Measurements from ENCODE around the gene TBC1D19. TPM values are rescaled to one million over a fixed set of nuclear protein-coding genes. Genes with fewer than 3 reads are reported as not detected.

TBC1D19 gene
- total RNA-seq, 1 experiment from 2014 or later: 2.2 TPM

DNA sequence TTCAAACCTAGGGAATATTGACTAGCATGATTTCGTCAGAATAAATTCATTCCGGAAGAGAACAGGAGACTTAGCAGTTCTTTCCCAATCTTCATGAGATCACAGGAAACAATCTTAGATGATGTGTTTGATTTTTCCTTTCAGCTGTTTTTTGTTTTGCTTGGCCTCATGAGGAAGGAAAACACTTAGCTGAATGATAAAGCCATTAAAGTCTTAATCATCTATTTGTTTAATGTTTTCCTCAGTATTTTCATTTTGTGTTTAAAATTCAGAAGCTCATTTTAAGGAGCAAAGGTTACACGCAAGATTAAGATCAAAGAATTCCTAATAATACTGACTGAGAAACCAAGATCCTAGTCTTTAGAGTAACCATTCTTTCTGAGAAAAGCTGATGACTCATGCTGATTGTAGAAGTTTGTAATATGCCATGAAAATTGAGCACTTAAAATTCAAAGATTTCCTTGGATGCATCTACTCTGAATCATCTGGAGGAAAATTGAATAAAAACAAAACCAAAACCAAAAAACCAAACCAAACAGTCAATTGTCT is 15.4 kb upstream of the TBC1D19 start:
- H3K36me3 ChIP-seq (ENCODE audit: control insufficient read depth, insufficient read depth, low read length): no peaks in the 10 kb centered on the region
- no TSS peak for BruUV-seq (replicated peaks)
- ChIA-PET CTCF (no interaction called here), POLR2A (no interaction called here)
- no peak overlapping the region for H3K27ac ChIP-seq (ENCODE audit: low read length)
- H3K27me3 ChIP-seq (ENCODE audit: control insufficient read depth, insufficient read depth, low read length): no peaks in the 10 kb centered on the region
- TF ChIP-seq POLR2AphosphoS5 (IDR thresholded peaks at IDR 0.05; ENCODE audit: low read depth, low read length) (no peak), TCF7L2 (IDR thresholded peaks at IDR 0.05; ENCODE audit: low read depth, low read length) (peak; percentile 34; the same call in 1 of the 2 replicates)
- TF ChIP-seq, protein P1, sequence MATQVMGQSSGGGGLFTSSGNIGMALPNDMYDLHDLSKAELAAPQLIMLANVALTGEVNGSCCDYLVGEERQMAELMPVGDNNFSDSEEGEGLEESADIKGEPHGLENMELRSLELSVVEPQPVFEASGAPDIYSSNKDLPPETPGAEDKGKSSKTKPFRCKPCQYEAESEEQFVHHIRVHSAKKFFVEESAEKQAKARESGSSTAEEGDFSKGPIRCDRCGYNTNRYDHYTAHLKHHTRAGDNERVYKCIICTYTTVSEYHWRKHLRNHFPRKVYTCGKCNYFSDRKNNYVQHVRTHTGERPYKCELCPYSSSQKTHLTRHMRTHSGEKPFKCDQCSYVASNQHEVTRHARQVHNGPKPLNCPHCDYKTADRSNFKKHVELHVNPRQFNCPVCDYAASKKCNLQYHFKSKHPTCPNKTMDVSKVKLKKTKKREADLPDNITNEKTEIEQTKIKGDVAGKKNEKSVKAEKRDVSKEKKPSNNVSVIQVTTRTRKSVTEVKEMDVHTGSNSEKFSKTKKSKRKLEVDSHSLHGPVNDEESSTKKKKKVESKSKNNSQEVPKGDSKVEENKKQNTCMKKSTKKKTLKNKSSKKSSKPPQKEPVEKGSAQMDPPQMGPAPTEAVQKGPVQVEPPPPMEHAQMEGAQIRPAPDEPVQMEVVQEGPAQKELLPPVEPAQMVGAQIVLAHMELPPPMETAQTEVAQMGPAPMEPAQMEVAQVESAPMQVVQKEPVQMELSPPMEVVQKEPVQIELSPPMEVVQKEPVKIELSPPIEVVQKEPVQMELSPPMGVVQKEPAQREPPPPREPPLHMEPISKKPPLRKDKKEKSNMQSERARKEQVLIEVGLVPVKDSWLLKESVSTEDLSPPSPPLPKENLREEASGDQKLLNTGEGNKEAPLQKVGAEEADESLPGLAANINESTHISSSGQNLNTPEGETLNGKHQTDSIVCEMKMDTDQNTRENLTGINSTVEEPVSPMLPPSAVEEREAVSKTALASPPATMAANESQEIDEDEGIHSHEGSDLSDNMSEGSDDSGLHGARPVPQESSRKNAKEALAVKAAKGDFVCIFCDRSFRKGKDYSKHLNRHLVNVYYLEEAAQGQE (IDR thresholded peaks at IDR 0.05; ENCODE audit: insufficient read depth in 1 of 2, low read depth in 2 of 2, low read length in 1 of 2): no peak
- TF ChIP-seq, protein P2, sequence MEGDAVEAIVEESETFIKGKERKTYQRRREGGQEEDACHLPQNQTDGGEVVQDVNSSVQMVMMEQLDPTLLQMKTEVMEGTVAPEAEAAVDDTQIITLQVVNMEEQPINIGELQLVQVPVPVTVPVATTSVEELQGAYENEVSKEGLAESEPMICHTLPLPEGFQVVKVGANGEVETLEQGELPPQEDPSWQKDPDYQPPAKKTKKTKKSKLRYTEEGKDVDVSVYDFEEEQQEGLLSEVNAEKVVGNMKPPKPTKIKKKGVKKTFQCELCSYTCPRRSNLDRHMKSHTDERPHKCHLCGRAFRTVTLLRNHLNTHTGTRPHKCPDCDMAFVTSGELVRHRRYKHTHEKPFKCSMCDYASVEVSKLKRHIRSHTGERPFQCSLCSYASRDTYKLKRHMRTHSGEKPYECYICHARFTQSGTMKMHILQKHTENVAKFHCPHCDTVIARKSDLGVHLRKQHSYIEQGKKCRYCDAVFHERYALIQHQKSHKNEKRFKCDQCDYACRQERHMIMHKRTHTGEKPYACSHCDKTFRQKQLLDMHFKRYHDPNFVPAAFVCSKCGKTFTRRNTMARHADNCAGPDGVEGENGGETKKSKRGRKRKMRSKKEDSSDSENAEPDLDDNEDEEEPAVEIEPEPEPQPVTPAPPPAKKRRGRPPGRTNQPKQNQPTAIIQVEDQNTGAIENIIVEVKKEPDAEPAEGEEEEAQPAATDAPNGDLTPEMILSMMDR (IDR thresholded peaks at IDR 0.05): no peak
- DNase-seq (ENCODE audit: low read depth, low spot score): peak; percentile 47
- peak; percentile 76 for ATAC-seq
- no peaks in the 10 kb centered on the region for H3K4me1 ChIP-seq (ENCODE audit: control insufficient read depth, insufficient read depth, low read length)
- in situ Hi-C loops (cut with HindIII; ENCODE audit: low pct_unique_long_range_greater_than_20kb, low sequenced_read_pairs) (no loop called here), intact Hi-C loops (cut with micrococcal nuclease; ENCODE audit: unreplicated experiment) (no loop called here)
- H3K4me3 ChIP-seq (ENCODE audit: low read depth in 2 of 2, low read length in 2 of 2): no peak overlapping the region
- no peaks in the 10 kb centered on the region for H3K9me3 ChIP-seq (ENCODE audit: control insufficient read depth, insufficient read depth, low read depth, low read length)

DNA sequence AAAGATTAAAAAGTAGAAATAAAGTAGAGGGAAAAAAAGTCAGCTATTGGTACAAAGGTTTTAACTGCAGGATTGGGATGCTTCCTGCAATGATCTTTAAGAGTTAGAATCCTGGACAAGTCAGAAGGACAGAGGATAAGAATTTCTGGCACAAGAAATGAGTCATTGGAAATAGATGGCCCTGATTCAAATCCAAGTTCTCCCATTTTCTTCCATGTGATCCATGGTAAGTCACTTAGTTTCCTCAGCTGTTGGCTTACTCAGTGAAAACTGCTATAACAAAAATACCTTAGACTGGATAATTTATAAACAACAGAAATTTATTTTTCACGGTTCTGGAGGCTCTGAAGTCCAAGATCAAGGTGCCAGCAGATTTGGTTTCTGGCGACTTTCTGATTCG is 13.3 kb upstream of the TBC1D19 start:
- CTCF ChIA-PET: no interaction called here
- H3K9me3 ChIP-seq (ENCODE audit: control insufficient read depth, insufficient read depth, low read depth, low read length): no peaks in the 10 kb centered on the region
- in situ Hi-C loops (cut with HindIII; ENCODE audit: low pct_unique_long_range_greater_than_20kb, low sequenced_read_pairs): no loop called here
- ATAC-seq (no peak), DNase-seq (ENCODE audit: low read depth, low spot score) (no peak)
- no peaks in the 10 kb centered on the region for H3K27me3 ChIP-seq (ENCODE audit: control insufficient read depth, insufficient read depth, low read length)
- no peaks in the 10 kb centered on the region for H3K36me3 ChIP-seq (ENCODE audit: control insufficient read depth, insufficient read depth, low read length)
- intact Hi-C loops (cut with micrococcal nuclease; ENCODE audit: unreplicated experiment): no loop called here
- H3K4me1 ChIP-seq (ENCODE audit: control insufficient read depth, insufficient read depth, low read length): no peaks in the 10 kb centered on the region
- POLR2A ChIA-PET: no interaction called here
- H3K27ac ChIP-seq (ENCODE audit: low read length): no peak overlapping the region
- H3K4me3 ChIP-seq (ENCODE audit: low read depth in 2 of 2, low read length in 2 of 2): no peak overlapping the region
- TF ChIP-seq TCF7L2 (IDR thresholded peaks at IDR 0.05; ENCODE audit: low read depth, low read length) (no peak), SIN3A (IDR thresholded peaks at IDR 0.05; ENCODE audit: borderline replicate concordance, insufficient read depth, low read depth, low read length) (no peak), POLR2AphosphoS5 (IDR thresholded peaks at IDR 0.05; ENCODE audit: low read depth, low read length) (no peak)
- TF ChIP-seq, protein P1 (IDR thresholded peaks at IDR 0.05; ENCODE audit: insufficient read depth in 1 of 2, low read depth in 2 of 2, low read length in 1 of 2): no peak
- TF ChIP-seq, protein P2 (IDR thresholded peaks at IDR 0.05): no peak
- no TSS peak for BruUV-seq (replicated peaks)

Measured in Panc1 (cell line).